Measurements from ENCODE around the gene P3H1.
"Not testable (repeated sequence)": the region's sequence is repeated elsewhere in the genome, so short reads cannot be mapped to it uniquely, and the experiment has no call there.

- TF ChIP-seq CTCF, POLR2A (IDR thresholded peaks at IDR 0.05): not testable (repeated sequence)
Measured at GRCh38 chr1:42722403-42722802, 44.4 kb downstream of the P3H1 start.

All from adrenal gland (tissue), 5 donors.